Endodermal cell (in vitro differentiated cells): ENCODE measurements around the gene CACNA2D1. TPM values are rescaled to one million over a fixed set of nuclear protein-coding genes. Genes with fewer than 3 reads are reported as not detected.

Experiments
- DNase-seq: peaks from one replicate; pipeline ENCODE4 v3.0.0-alpha.2; 2017
- H3K27ac ChIP-seq: 2 replicates; pipeline ENCODE4 v1.5.1; 2013; ENCODE audit warnings: mild to moderate bottlenecking, low read depth, low read length, moderate library complexity
- H3K27me3 ChIP-seq: 2 replicates; pipeline ENCODE4 v1.6.1; 2013; ENCODE audit warnings: mild to moderate bottlenecking, low read length, moderate library complexity; ENCODE audit not compliant: insufficient read depth, control insufficient read depth, poor library complexity, severe bottlenecking
- H3K36me3 ChIP-seq: 2 replicates; pipeline ENCODE4 v1.7.0; 2013; ENCODE audit warnings: mild to moderate bottlenecking, low read length, moderate library complexity; ENCODE audit not compliant: control insufficient read depth, insufficient read depth
- H3K4me1 ChIP-seq: one replicate; pipeline ENCODE4 v1.7.0; 2013; ENCODE audit warnings: low read length; ENCODE audit not compliant: control insufficient read depth, insufficient read depth
- H3K4me3 ChIP-seq: 2 replicates; pipeline ENCODE4 v1.5.1; 2013; ENCODE audit warnings: mild to moderate bottlenecking, low read length, moderate library complexity
- H3K9ac ChIP-seq: 2 replicates; pipeline ENCODE4 v1.6.1; 2013; ENCODE audit warnings: mild to moderate bottlenecking, low read length, moderate library complexity; ENCODE audit not compliant: poor library complexity, severe bottlenecking; ENCODE audit errors: extremely low read depth
- H3K9me3 ChIP-seq: 2 replicates; pipeline ENCODE4 v1.6.1; 2013; ENCODE audit warnings: mild to moderate bottlenecking, low read length, moderate library complexity; ENCODE audit not compliant: control insufficient read depth
- H3K27ac Mint-ChIP-seq: 2 replicates; pipeline ENCODE4 v1.8.0; 2020; ENCODE audit warnings: mixed read lengths
- H3K27me3 Mint-ChIP-seq: 2 replicates; pipeline ENCODE4 v1.8.0; 2021; ENCODE audit warnings: mild to moderate bottlenecking, mixed read lengths; ENCODE audit not compliant: insufficient read depth
- H3K36me3 Mint-ChIP-seq: 2 replicates; pipeline ENCODE4 v1.8.0; 2020; ENCODE audit warnings: low read depth, mixed read lengths
- H3K4me1 Mint-ChIP-seq: 2 replicates; pipeline ENCODE4 v1.8.0; 2020; ENCODE audit warnings: mixed read lengths
- H3K4me3 Mint-ChIP-seq: 2 replicates; pipeline ENCODE4 v1.8.0; 2020; ENCODE audit warnings: mild to moderate bottlenecking, moderate library complexity, mixed read lengths
- H3K9me3 Mint-ChIP-seq: 2 replicates; pipeline ENCODE4 v1.8.0; 2020; ENCODE audit warnings: mild to moderate bottlenecking, mixed read lengths
- WGBS, 2 experiments: methylation state at CpG; one replicate each; pipeline versions ENCODE4 v1.1.5 to v1.1.7; 2013; ENCODE audit warnings: missing lambda C conversion rate in 2 of 2, mixed read lengths in 1 of 2; ENCODE audit not compliant: insufficient coverage in 1 of 2, insufficient read length in 1 of 2; 5-methylcytosine and 5-hydroxymethylcytosine counted together
- total RNA-seq, 2 donors: library from RNA; stranded (reverse); fragmentation: NEBNext Ultra II Directional in 1 of 2; extraction: Animal tissue kit (Norgen Biotek cat#: 25700) in 1 of 2; gene quantifications; 2 replicates in 1 of 2; 3 replicates in 1 of 2; pipeline ENCODE4 v1.2.1, GENCODE V29; 2021
- TF ChIP-seq, protein P1 (sequence below): fragments of 200-600 bp; sonication (generic); conservative IDR thresholded peaks from 2 replicates; pipeline ENCODE4 v1.5.0; 2021; ENCODE audit warnings: antibody characterized with exemption, mild to moderate bottlenecking

The CACNA2D1 gene
- total RNA-seq, 2 donors from 2014 or later = 16.9 to 26.8 TPM

DNA sequence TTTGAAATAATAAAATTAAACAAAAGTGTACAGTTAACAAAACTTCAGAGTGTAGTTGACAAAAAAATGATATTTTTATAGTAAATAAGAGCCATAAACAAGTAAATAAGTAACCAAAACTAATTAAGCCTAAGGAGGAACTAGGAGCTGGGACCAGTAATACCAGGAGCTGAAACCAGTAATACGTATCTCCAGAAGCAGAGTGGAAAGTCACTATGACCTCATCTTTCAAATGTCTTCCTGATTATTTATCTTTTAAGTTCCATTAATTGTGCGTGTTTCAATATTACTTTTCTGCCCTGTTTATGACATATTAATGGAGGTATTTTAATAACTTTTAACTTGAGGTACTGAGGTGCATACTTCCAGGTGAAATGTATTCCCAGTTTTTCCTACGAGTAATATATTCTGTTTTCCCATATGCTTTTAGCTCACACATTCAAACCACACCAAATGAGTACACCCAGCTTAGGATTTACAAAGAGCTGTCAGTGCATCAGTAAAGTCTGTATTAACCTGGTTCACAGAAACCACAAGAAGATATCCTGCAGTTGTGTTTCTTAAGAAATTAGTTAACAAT, 390.0 kb downstream of the CACNA2D1 start:
- Histone ChIP-seq H3K4me1 (peaks cover 7% of the 10 kb centered on the region), H3K36me3 (no peaks in the 10 kb centered on the region), H3K27ac (no peak overlapping the region), H3K27me3 (no peaks in the 10 kb centered on the region), H3K9ac (no peak overlapping the region), H3K9me3 (no peaks in the 10 kb centered on the region), H3K4me3 (no peak overlapping the region)
- DNase-seq = no peak
- 96 to 100% methylated on average over 1 to 3 of the region's 3 CpGs for WGBS, 2 experiments
- peaks cover 5% of the 10 kb centered on the region for H3K36me3 Mint-ChIP-seq
- H3K27ac Mint-ChIP-seq = no peak overlapping the region
- no peaks in the 10 kb centered on the region for H3K27me3 Mint-ChIP-seq
- no peak overlapping the region for H3K4me3 Mint-ChIP-seq
- peaks cover 14% of the 10 kb centered on the region for H3K4me1 Mint-ChIP-seq
- TF ChIP-seq, protein P1, sequence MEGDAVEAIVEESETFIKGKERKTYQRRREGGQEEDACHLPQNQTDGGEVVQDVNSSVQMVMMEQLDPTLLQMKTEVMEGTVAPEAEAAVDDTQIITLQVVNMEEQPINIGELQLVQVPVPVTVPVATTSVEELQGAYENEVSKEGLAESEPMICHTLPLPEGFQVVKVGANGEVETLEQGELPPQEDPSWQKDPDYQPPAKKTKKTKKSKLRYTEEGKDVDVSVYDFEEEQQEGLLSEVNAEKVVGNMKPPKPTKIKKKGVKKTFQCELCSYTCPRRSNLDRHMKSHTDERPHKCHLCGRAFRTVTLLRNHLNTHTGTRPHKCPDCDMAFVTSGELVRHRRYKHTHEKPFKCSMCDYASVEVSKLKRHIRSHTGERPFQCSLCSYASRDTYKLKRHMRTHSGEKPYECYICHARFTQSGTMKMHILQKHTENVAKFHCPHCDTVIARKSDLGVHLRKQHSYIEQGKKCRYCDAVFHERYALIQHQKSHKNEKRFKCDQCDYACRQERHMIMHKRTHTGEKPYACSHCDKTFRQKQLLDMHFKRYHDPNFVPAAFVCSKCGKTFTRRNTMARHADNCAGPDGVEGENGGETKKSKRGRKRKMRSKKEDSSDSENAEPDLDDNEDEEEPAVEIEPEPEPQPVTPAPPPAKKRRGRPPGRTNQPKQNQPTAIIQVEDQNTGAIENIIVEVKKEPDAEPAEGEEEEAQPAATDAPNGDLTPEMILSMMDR = no peak
- H3K9me3 Mint-ChIP-seq = no peaks in the 10 kb centered on the region

DNA sequence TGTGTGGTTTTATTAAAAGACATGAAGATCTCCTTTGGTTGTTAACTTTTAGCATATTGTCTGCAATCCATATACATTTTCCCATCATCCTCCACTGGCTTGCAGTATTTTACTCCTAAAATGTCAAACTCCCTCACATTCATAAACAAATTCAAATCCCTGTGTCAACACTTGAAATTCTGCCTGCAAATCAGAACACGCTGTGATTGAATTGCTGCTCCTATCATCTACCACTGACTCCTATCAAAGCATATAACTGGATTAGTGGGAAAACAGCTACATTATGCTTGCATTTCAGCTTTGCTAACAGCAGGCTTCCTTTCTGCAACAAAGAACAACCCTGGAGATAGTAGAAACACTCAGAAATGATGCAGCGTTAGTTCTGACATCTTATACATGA, 392.0 kb downstream of the CACNA2D1 start:
- Histone ChIP-seq H3K4me3 (no peak overlapping the region), H3K4me1 (peaks cover 7% of the 10 kb centered on the region), H3K36me3 (no peaks in the 10 kb centered on the region), H3K27me3 (no peaks in the 10 kb centered on the region), H3K9ac (no peak overlapping the region), H3K9me3 (no peaks in the 10 kb centered on the region), H3K27ac (peak overlapping the region; percentile 28)
- Mint-ChIP-seq H3K27ac (no peak overlapping the region), H3K4me3 (no peak overlapping the region), H3K36me3 (peaks cover 3% of the 10 kb centered on the region), H3K9me3 (no peaks in the 10 kb centered on the region), H3K4me1 (peaks cover 14% of the 10 kb centered on the region), H3K27me3 (no peaks in the 10 kb centered on the region)
- TF ChIP-seq, protein P1 = no peak
- WGBS, 2 experiments = 29 to 30% methylated on average over 1 to 2 of the region's 2 CpGs
- DNase-seq = no peak

DNA sequence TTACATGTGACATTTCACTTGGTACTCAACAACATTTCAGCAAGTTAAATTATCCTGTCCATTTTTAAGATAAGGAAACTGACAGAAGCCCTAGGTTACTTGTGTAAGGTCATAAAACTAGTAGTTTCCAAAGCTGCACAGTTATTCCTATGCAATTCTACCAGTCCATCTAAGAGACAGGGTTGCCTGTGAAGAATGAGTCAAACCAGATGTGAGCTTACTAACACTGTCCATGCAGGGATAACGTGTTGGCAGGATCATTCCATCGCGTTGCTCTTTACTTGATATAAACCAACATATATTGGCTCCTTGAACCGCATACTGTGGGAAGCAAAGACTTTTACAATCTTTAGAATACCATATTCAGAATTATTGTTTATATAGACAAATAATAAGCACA, 392.8 kb downstream of the CACNA2D1 start:
- H3K27me3 ChIP-seq = no peaks in the 10 kb centered on the region
- Mint-ChIP-seq H3K9me3 (no peaks in the 10 kb centered on the region), H3K27me3 (no peaks in the 10 kb centered on the region), H3K4me3 (no peak overlapping the region), H3K36me3 (no peaks in the 10 kb centered on the region), H3K27ac (no peak overlapping the region), H3K4me1 (peaks cover 14% of the 10 kb centered on the region)
- no peaks in the 10 kb centered on the region for H3K9me3 ChIP-seq
- H3K9ac ChIP-seq = no peak overlapping the region
- TF ChIP-seq, protein P1 = no peak
- 89% methylated on average over 4 of the region's 4 CpGs; no CpG with 5 or more reads in 1 of the 2 experiments for WGBS, 2 experiments
- H3K4me3 ChIP-seq = no peak overlapping the region
- H3K27ac ChIP-seq = no peak overlapping the region
- peaks cover 7% of the 10 kb centered on the region for H3K4me1 ChIP-seq
- H3K36me3 ChIP-seq = no peaks in the 10 kb centered on the region
- no peak for DNase-seq
